Putamen (tissue), 1 donor: ENCODE data around the gene CCDC9B.

Experiments used
- DNase-seq: peaks from one replicate; pipeline ENCODE4 v3.0.0-alpha.2; 2016; ENCODE audit warnings: low spot score

CCDC9B gene

GRCh38 chr15:40331026-40331425, 9.7 kb downstream of the CCDC9B start:
- no peak for DNase-seq

GRCh38 chr15:40330368-40330836, 10.3 kb downstream of the CCDC9B start:
- no peak for DNase-seq

GRCh38 chr15:40329804-40330203, 10.9 kb downstream of the CCDC9B start:
- DNase-seq: no peak

GRCh38 chr15:40328751-40329150, 12.0 kb downstream of the CCDC9B start:
- no peak for DNase-seq

- no peak for DNase-seq
Observed at GRCh38 chr15:40328176-40328575, 12.6 kb downstream of the CCDC9B start.

- no peak for DNase-seq
Observed at GRCh38 chr15:40327457-40327856, 13.3 kb downstream of the CCDC9B start.

GRCh38 chr15:40325700-40326099, 15.0 kb downstream of the CCDC9B start:
- no peak for DNase-seq

DNA sequence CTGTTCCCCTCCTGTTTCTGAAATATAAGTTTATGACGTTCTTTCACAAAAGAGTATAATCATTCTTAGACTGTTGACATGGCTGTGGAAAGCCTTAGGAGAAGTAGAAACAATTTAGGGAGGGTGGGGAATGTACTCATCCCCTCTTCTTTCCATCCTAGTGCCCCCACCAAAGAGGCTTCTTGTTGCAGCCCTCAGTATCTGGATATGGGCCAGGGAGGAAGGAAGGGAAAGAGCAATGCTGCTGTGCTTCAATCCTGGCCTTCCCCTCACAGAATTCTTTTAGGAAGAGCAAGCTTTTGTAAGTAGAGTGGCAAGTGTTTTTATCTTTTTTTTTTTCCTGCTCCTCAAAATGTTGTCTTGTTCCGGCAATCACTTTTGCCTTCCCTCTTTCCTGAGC, 15.6 kb downstream of the CCDC9B start:
- DNase-seq: no peak

GRCh38 chr15:40323953-40324937, 16.5 kb downstream of the CCDC9B start:
- no peak for DNase-seq

DNA sequence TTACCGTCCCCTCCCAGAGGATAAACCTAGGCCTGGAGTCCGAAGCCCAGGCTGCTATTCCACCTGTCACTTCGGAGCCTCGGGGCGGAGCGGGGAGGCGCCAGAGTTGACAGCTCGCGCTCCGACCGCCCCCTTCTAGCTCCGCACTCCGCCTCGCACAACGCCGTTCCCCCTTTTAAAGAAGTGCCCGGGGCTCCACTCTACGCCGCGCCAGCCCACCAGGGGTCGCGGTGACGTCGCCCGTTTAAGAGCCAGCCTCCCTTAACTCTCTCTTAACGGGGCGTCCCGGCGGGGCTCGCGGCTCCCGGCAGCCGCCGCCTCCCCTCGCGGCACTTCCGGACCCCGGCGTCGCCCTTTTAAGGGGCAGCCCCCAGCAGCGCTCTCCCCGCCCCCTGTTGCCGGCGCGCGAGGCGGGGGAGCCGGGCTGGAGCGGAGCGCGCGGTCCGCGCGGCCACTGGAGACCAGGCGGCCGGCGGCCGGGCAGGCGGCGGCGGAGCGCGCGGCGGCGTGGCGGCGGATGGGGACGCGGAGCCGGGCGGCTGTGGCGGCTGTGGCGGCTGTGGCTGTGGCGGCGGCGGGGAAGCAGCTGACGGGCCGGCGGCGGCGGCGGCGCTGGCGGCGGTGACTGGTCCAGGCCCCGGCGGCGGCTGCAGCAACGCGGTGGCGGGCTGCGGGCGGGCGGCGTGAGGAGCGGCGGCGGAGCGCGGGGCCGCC, 17.3 kb downstream of the CCDC9B start, which contains the start of gene INAFM2:
Gene INAFM2, plus strand, starts transcription at position 454 of the 714 bp plus-strand sequence. CDS start 364 bp downstream, outside the sequence.
- peak; percentile 90 for DNase-seq

GRCh38 chr15:40322531-40323238, 18.1 kb downstream of the CCDC9B start:
- no peak for DNase-seq

GRCh38 chr15:40320931-40321371, 19.8 kb downstream of the CCDC9B start:
- peak; percentile 74 for DNase-seq

- no peak for DNase-seq
Observed at GRCh38 chr15:40320409-40320808, 20.3 kb downstream of the CCDC9B start.

- DNase-seq: no peak
Observed at GRCh38 chr15:40317580-40317979, 23.2 kb downstream of the CCDC9B start.

- no peak for DNase-seq
Observed at GRCh38 chr15:40316931-40317330, 23.8 kb downstream of the CCDC9B start.

- DNase-seq: no peak
Observed at GRCh38 chr15:40314723-40315276, 25.9 kb downstream of the CCDC9B start.

DNA sequence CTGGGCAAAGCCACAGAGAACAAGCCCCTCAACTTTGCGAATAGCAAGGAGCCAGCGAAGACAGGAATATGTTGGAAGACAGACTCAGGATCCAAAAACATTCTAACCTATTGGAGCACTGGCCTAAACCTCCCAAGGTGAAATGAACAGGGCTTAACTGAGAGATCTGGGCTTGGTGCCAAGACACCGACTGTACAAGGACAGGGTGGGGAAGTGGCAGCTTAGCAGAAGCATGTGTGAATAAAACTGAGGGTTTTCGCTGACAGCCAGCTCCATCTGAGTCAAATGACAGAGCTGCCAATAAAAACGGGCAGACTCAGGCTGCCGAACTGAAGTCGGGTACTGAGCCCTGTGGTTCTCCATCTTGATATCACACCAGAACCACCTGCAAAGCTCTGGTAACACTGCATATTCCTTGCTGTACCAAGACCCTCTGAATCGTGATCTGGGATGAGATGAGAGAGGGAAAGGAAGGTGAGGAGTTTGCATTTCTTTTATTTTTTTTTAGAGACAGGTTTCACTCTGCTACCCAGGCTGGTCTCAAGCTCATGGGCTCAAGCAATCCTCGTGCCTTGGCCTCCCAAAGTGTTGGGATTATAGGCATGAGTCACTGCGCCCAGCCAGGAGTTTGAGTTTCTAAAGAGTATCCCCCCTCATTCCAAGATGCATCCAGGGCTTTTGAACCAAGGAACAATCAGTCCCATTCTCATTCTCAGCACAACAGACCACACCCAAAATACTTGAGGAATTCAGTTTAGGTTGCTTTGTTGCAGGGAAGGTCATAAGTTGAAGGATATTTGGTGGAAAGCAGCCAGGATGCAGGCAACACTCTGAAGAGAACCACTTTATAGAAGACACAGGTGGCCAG, 27.0 kb downstream of the CCDC9B start:
- DNase-seq: no peak

DNA sequence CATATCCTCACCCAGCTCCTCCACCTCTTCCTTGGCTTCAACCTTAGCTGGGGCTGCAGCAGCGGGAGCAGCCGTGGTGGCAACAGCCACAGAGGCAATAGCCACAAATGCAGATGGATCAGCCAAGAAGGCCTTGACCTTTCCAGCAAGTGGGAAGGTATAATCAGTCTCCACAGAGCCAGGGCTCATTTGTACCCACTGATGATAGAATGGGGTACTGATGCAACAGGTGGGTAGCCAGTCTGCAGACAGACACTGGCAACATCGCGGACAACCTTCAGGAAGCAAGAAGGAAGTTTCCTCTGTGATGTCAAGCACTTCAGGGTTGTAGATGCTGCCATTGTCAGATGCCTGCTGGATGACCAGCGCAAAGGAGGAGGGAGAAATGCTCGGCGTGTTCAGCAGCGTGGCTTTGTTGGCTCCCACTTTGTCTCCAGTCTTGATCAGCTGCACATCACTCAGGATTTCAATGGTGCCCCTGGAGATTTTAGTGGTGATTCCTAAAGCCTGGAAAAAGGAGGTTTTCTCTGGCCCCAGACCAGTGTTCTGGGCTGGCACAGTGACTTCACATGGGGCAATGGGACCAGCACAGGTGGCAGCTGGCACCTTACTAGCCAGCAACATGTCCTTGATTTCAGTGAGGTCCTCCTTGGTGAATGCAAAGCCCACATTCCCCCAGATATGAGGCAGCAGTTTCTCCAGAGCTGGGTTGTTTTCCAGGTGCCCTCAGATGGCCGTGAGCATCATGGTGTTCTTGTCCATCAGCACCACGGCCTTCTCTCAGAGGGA, 28.2 kb downstream of the CCDC9B start:
- no peak for DNase-seq

DNA sequence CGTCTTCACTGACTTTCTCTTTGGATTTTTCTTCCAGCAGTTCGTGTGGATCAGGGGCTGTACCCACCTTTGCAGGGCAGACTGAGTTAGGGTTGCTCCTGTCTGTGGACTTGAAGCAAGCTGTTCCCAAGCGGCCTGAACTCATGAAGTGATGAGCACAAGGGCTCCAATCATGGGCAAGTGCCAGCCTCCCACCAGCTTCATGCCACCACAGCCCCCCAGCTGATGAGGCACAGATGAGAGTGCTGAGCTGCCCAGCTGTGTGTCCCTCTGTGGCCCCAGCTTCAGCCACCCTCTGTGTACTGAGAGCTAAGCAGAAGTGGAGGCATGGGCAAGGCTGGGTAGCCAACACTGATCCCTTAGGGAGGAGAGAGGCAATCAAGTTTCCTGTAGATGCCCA, 29.7 kb downstream of the CCDC9B start:
- no peak for DNase-seq
